ENCODE measurements around the gene SLC35G6.

DNA sequence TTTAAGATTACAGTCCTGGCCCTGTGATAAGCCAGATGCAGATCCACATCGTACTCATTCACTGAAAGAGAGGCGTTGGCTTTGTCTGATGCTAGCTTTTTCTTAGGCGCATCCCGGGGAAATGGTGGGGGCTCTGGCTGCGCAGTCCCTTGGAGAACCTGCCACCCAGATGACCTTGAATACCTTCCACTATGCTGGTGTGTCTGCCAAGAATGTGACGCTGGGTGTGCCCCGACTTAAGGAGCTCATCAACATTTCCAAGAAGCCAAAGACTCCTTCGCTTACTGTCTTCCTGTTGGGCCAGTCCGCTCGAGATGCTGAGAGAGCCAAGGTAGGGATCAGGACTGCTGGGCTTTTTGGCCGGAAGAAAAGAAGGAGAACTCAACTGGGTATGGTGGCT lies 26.9 kb downstream of the SLC35G6 start:
- TF ChIP-seq ESRRA (CRISPR knock-in tag; IDR thresholded peaks at IDR 0.05; ENCODE audit: borderline replicate concordance) (no peak), FOXP1 (CRISPR knock-in tag; IDR thresholded peaks at IDR 0.05; ENCODE audit: borderline replicate concordance) (no peak), CBFB (CRISPR knock-in tag; IDR thresholded peaks at IDR 0.05; ENCODE audit: low read depth) (no peak), NFYB (CRISPR knock-in tag; conservative IDR thresholded peaks at IDR 0.05; ENCODE audit: low read depth) (no peak)
- TF ChIP-seq, protein P1, sequence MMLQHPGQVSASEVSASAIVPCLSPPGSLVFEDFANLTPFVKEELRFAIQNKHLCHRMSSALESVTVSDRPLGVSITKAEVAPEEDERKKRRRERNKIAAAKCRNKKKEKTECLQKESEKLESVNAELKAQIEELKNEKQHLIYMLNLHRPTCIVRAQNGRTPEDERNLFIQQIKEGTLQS (CRISPR knock-in tag; conservative IDR thresholded peaks at IDR 0.05): no peak

Data from WTC11 (cell line).